Endodermal cell (in vitro differentiated cells): ENCODE results near the gene CPT1A. TPM values are rescaled to one million over a fixed set of nuclear protein-coding genes. Genes with fewer than 3 reads are reported as not detected.

ENCODE experiments used
- DNase-seq: peaks from one replicate; pipeline ENCODE4 v3.0.0-alpha.2; 2017
- H3K27ac ChIP-seq: 2 replicates; pipeline ENCODE4 v1.5.1; 2013; ENCODE audit warnings: mild to moderate bottlenecking, low read depth, low read length, moderate library complexity
- H3K27me3 ChIP-seq: 2 replicates; pipeline ENCODE4 v1.6.1; 2013; ENCODE audit warnings: mild to moderate bottlenecking, low read length, moderate library complexity; ENCODE audit not compliant: insufficient read depth, control insufficient read depth, poor library complexity, severe bottlenecking
- H3K36me3 ChIP-seq: 2 replicates; pipeline ENCODE4 v1.7.0; 2013; ENCODE audit warnings: mild to moderate bottlenecking, low read length, moderate library complexity; ENCODE audit not compliant: control insufficient read depth, insufficient read depth
- H3K4me1 ChIP-seq: one replicate; pipeline ENCODE4 v1.7.0; 2013; ENCODE audit warnings: low read length; ENCODE audit not compliant: control insufficient read depth, insufficient read depth
- H3K4me3 ChIP-seq: 2 replicates; pipeline ENCODE4 v1.5.1; 2013; ENCODE audit warnings: mild to moderate bottlenecking, low read length, moderate library complexity
- H3K9ac ChIP-seq: 2 replicates; pipeline ENCODE4 v1.6.1; 2013; ENCODE audit warnings: mild to moderate bottlenecking, low read length, moderate library complexity; ENCODE audit not compliant: poor library complexity, severe bottlenecking; ENCODE audit errors: extremely low read depth
- H3K9me3 ChIP-seq: 2 replicates; pipeline ENCODE4 v1.6.1; 2013; ENCODE audit warnings: mild to moderate bottlenecking, low read length, moderate library complexity; ENCODE audit not compliant: control insufficient read depth
- H3K27ac Mint-ChIP-seq: 2 replicates; pipeline ENCODE4 v1.8.0; 2020; ENCODE audit warnings: mixed read lengths
- H3K27me3 Mint-ChIP-seq: 2 replicates; pipeline ENCODE4 v1.8.0; 2021; ENCODE audit warnings: mild to moderate bottlenecking, mixed read lengths; ENCODE audit not compliant: insufficient read depth
- H3K36me3 Mint-ChIP-seq: 2 replicates; pipeline ENCODE4 v1.8.0; 2020; ENCODE audit warnings: low read depth, mixed read lengths
- H3K4me1 Mint-ChIP-seq: 2 replicates; pipeline ENCODE4 v1.8.0; 2020; ENCODE audit warnings: mixed read lengths
- H3K4me3 Mint-ChIP-seq: 2 replicates; pipeline ENCODE4 v1.8.0; 2020; ENCODE audit warnings: mild to moderate bottlenecking, moderate library complexity, mixed read lengths
- H3K9me3 Mint-ChIP-seq: 2 replicates; pipeline ENCODE4 v1.8.0; 2020; ENCODE audit warnings: mild to moderate bottlenecking, mixed read lengths
- WGBS, 2 experiments: methylation state at CpG; one replicate each; pipeline versions ENCODE4 v1.1.5 to v1.1.7; 2013; ENCODE audit warnings: missing lambda C conversion rate in 2 of 2, mixed read lengths in 1 of 2; ENCODE audit not compliant: insufficient coverage in 1 of 2, insufficient read length in 1 of 2; 5-methylcytosine and 5-hydroxymethylcytosine counted together
- total RNA-seq, 2 donors: library from RNA; stranded (reverse); fragmentation: NEBNext Ultra II Directional in 1 of 2; extraction: Animal tissue kit (Norgen Biotek cat#: 25700) in 1 of 2; gene quantifications; 2 replicates in 1 of 2; 3 replicates in 1 of 2; pipeline ENCODE4 v1.2.1, GENCODE V29; 2021
- TF ChIP-seq, protein P1 (sequence below): fragments of 200-600 bp; sonication (generic); conservative IDR thresholded peaks from 2 replicates; pipeline ENCODE4 v1.5.0; 2021; ENCODE audit warnings: antibody characterized with exemption, mild to moderate bottlenecking

CPT1A gene
- total RNA-seq, 2 donors from 2014 or later, result 3.3 to 7.3 TPM

DNA sequence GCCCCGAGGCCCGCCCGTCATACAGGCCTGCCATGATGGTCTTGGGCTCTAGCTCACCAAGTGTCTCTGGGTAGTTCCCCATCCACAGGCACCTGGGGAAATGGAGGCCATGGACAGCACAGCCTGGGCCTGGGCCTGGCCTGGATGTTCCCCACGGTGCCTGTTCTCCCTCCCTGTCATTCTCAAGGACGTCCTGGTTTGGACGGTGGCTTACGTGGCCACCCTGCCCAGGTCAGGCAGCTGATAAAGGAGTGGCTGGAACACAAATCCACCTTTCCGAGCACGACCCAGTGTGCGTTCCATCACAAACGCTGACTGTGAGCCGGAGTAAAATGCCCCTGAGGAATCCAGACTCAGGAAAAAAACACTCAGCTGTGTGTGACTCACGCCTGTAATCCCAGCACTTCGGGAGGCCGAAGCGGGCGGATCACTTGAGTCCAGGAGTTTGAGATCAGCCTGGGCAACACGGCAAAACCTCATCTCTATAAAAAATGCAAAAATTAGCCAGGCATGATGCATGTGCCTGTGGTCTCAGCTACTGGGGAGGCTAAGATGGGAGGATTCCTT, 49.2 kb downstream of the CPT1A start:
- no peak for DNase-seq
- H3K4me1 ChIP-seq, result no peaks in the 10 kb centered on the region
- TF ChIP-seq, protein P1, sequence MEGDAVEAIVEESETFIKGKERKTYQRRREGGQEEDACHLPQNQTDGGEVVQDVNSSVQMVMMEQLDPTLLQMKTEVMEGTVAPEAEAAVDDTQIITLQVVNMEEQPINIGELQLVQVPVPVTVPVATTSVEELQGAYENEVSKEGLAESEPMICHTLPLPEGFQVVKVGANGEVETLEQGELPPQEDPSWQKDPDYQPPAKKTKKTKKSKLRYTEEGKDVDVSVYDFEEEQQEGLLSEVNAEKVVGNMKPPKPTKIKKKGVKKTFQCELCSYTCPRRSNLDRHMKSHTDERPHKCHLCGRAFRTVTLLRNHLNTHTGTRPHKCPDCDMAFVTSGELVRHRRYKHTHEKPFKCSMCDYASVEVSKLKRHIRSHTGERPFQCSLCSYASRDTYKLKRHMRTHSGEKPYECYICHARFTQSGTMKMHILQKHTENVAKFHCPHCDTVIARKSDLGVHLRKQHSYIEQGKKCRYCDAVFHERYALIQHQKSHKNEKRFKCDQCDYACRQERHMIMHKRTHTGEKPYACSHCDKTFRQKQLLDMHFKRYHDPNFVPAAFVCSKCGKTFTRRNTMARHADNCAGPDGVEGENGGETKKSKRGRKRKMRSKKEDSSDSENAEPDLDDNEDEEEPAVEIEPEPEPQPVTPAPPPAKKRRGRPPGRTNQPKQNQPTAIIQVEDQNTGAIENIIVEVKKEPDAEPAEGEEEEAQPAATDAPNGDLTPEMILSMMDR, result no peak
- no peak overlapping the region for H3K9ac ChIP-seq
- H3K36me3 ChIP-seq, result no peaks in the 10 kb centered on the region
- Mint-ChIP-seq H3K27me3 (no peaks in the 10 kb centered on the region), H3K27ac (no peak overlapping the region), H3K36me3 (peaks cover 7% of the 10 kb centered on the region), H3K4me3 (no peak overlapping the region), H3K9me3 (no peaks in the 10 kb centered on the region), H3K4me1 (peaks cover 5% of the 10 kb centered on the region)
- no peak overlapping the region for H3K27ac ChIP-seq
- 95 to 98% methylated on average over 14 to 18 of the region's 18 CpGs for WGBS, 2 experiments
- no peak overlapping the region for H3K4me3 ChIP-seq
- no peaks in the 10 kb centered on the region for H3K9me3 ChIP-seq
- H3K27me3 ChIP-seq, result no peaks in the 10 kb centered on the region

DNA sequence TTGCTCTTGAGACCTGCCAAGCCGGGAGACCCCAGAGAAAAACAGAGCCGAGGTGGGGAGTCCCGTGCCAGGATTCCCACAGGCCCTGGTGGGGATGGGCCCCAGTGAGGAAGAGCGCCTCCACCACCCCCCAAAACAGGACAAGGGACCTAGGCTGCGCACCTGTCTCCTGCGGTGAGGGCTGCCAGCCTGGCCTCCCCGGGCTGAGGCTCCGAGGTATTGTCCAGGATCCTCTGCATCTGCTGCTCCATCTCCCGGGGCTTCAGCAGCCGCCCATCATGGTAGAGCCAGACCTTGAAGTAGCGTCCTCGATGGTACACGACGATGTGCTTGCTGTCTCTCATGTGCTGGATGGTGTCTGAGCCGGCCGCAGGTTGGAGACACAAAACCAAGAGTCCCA, 57.1 kb downstream of the CPT1A start:
- TF ChIP-seq, protein P1, result no peak
- Histone ChIP-seq H3K4me1 (no peaks in the 10 kb centered on the region), H3K36me3 (no peaks in the 10 kb centered on the region), H3K27ac (no peak overlapping the region), H3K9me3 (no peaks in the 10 kb centered on the region), H3K9ac (no peak overlapping the region), H3K27me3 (no peaks in the 10 kb centered on the region), H3K4me3 (no peak overlapping the region)
- H3K27ac Mint-ChIP-seq, result peak overlapping the region; percentile 15
- peaks cover 6% of the 10 kb centered on the region for H3K4me1 Mint-ChIP-seq
- H3K4me3 Mint-ChIP-seq, result no peak overlapping the region
- DNase-seq, result no peak
- no peaks in the 10 kb centered on the region for H3K27me3 Mint-ChIP-seq
- no peaks in the 10 kb centered on the region for H3K9me3 Mint-ChIP-seq
- H3K36me3 Mint-ChIP-seq, result peaks cover 18% of the 10 kb centered on the region
- WGBS, 2 experiments, result 97% methylated on average over 13 to 16 of the region's 16 CpGs

DNA sequence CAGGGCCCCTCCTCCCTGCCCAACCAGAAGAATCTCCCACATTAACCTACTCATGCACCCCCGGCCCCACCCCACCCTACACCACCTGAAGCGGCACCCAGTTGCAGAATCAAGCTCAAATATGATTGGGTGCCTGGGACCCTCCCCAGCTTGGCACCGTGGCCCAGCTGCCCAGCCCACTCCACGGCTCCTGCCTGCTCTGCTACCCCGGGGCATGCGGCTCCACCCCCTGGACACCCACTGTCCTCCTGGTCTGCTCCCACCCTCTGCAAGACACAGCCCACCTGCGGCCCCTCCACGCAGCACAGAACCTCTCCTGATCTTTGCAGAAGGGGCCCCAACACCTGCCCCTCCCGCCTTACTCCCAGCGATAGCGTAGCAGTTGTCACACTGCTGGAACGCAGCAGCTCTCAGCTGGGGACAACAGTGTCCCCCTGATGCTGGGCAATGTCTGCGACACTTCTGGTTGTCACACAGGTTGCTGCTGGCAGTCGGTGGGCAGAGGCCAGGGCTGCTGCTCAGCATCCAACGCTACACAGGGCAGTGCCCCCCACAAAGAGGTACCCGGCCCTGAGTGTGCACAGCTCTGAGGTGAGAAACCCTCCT, 58.4 kb downstream of the CPT1A start:
- no peak overlapping the region for H3K9ac ChIP-seq
- WGBS, 2 experiments, result 93 to 97% methylated on average over 10 to 16 of the region's 16 CpGs
- H3K4me3 Mint-ChIP-seq, result no peak overlapping the region
- H3K27ac Mint-ChIP-seq, result peak overlapping the region; percentile 39
- no peaks in the 10 kb centered on the region for H3K4me1 ChIP-seq
- peaks cover 19% of the 10 kb centered on the region for H3K36me3 Mint-ChIP-seq
- TF ChIP-seq, protein P1, result no peak
- no peak overlapping the region for H3K27ac ChIP-seq
- DNase-seq, result no peak
- H3K27me3 Mint-ChIP-seq, result no peaks in the 10 kb centered on the region
- H3K4me3 ChIP-seq, result no peak overlapping the region
- H3K9me3 ChIP-seq, result no peaks in the 10 kb centered on the region
- peaks cover 6% of the 10 kb centered on the region for H3K4me1 Mint-ChIP-seq
- no peaks in the 10 kb centered on the region for H3K27me3 ChIP-seq
- H3K36me3 ChIP-seq, result no peaks in the 10 kb centered on the region
- H3K9me3 Mint-ChIP-seq, result no peaks in the 10 kb centered on the region
